ENCODE measurements around the gene KCNJ6. TPM values are rescaled to one million over a fixed set of nuclear protein-coding genes. Genes with fewer than 3 reads are reported as not detected.

The KCNJ6 gene
- total and polyA plus RNA-seq, 10 of the 15 experiments (the other 5 are each of a cell fraction or from before 2014, with no cell fraction given): 0.03 to 0.07 (median 0.04) TPM; not detected in 7

- TF ChIP-seq ZBTB33 (IDR thresholded peaks at IDR 0.05) (no peak), POLR2A (IDR thresholded peaks at IDR 0.05; ENCODE audit: low read depth, low read length) (no peak)
Observed at GRCh38 chr21:37764691-37765090, 151.6 kb downstream of the KCNJ6 start (continued).

- H4K20me1 ChIP-seq (ENCODE audit: control insufficient read depth, insufficient read depth): no peaks in the 10 kb centered on the region
- ChIA-PET RAD21 (ENCODE audit: unreplicated experiment) (no interaction called here), CTCF (no interaction called here), SMC1A (ENCODE audit: uncharacterized antibody, unreplicated experiment) (no interaction called here), POLR2A (no interaction called here)
- no peaks in the 10 kb centered on the region for H3K27me3 ChIP-seq (replicated peaks in 1 of 2; ENCODE audit: control insufficient read depth in 2 of 2, insufficient read depth in 2 of 2, low read length in 1 of 2)
- DNase-seq (ENCODE audit: low read depth, low spot score) (no peak), ATAC-seq (no peak), FAIRE-seq (no peak)
- no TSS peak for BruUV-seq (replicated peaks)
- H3K79me2 ChIP-seq (ENCODE audit: control insufficient read depth, insufficient read depth, low read length): no peaks in the 10 kb centered on the region
- H3K9me3 ChIP-seq (replicated peaks; ENCODE audit: control insufficient read depth, insufficient read depth, low read length): no peaks in the 10 kb centered on the region; the same call in 2 of the 3 replicates
- WGBS (ENCODE audit: insufficient coverage, insufficient replicate concordance, low lambda C conversion rate, missing lambda C conversion rate): 15% methylated on average over 5 of the region's 5 CpGs
- H2AFZ ChIP-seq (ENCODE audit: control insufficient read depth, low read depth, low read length): no peak overlapping the region
- H3K4me2 ChIP-seq (ENCODE audit: control insufficient read depth, insufficient read depth): no peak overlapping the region
- H3K4me3 ChIP-seq: no peak overlapping the region
- H3K4me1 ChIP-seq (ENCODE audit: control insufficient read depth, insufficient read depth, low read length): no peaks in the 10 kb centered on the region
- intact Hi-C loops (cut with micrococcal nuclease; ENCODE audit: unreplicated experiment): no loop called here
- H3K9ac ChIP-seq (ENCODE audit: control insufficient read depth, insufficient read depth, low read length): no peak overlapping the region
- no peak overlapping the region for H3K27ac ChIP-seq (ENCODE audit: control insufficient read depth, insufficient read depth)
- in situ Hi-C loops (cut with MboI): no loop called here
- no peaks in the 10 kb centered on the region for H3K36me3 ChIP-seq (ENCODE audit: control insufficient read depth in 2 of 2, insufficient read depth in 2 of 2, low read length in 1 of 2)
- TF ChIP-seq TAF1 (IDR thresholded peaks at IDR 0.05; ENCODE audit: borderline replicate concordance, low read depth, low read length) (no peak), ZBTB4 (CRISPR knock-in tag; IDR thresholded peaks at IDR 0.05) (no peak), CREM (IDR thresholded peaks at IDR 0.05; ENCODE audit: low read depth) (no peak), KAT2A (conservative IDR thresholded peaks at IDR 0.05; ENCODE audit: control insufficient read depth, low read depth, low read length) (no peak), PBX3 (IDR thresholded peaks at IDR 0.05; ENCODE audit: insufficient replicate concordance, low read depth, low read length) (no peak), E4F1 (IDR thresholded peaks at IDR 0.05; ENCODE audit: borderline replicate concordance, partially characterized antibody) (no peak), MTA3 (IDR thresholded peaks at IDR 0.05; ENCODE audit: borderline replicate concordance, low read length) (no peak), CEBPZ (IDR thresholded peaks at IDR 0.05; ENCODE audit: low read depth, low read length) (no peak)
Observed at GRCh38 chr21:37763298-37763697, 153.0 kb downstream of the KCNJ6 start.

All from GM12878 (cell line).